ENCODE measurements around the gene NPM3.
A peak's percentile ranks its signal among the peaks of the same experiment; 100 is the strongest.

NPM3 gene

GRCh38 chr10:101830322-101831168 is 47.3 kb upstream of the NPM3 start:
- Histone ChIP-seq H3K23ac (ENCODE audit: low read depth, low read length, poor library complexity) (peak overlapping the region; percentile 96), H3K79me1 (ENCODE audit: low read depth, low read length) (no peaks in the 10 kb centered on the region), H3K4me3 (ENCODE audit: low read length in 2 of 2) (peak overlapping the region in 1 of 2 donors; percentile 83), H2AFZ (ENCODE audit: low read length) (peak overlapping the region; percentile 36), H3K9me3 (replicated peaks in 1 of 2; ENCODE audit: control insufficient read depth in 2 of 2, insufficient read depth in 1 of 2, low read depth in 1 of 2, low read length in 2 of 2) (no peaks in the 10 kb centered on the region), H3K36me3 (replicated peaks in 1 of 2; ENCODE audit: control insufficient read depth in 2 of 2, insufficient read depth in 2 of 2, low read length in 2 of 2) (peaks cover 9 to 15% of the 10 kb centered on the region in 2 donors), H3K4me2 (ENCODE audit: insufficient read depth, low read length, poor library complexity, severe bottlenecking) (peak overlapping the region; percentile 85), H4K8ac (ENCODE audit: low read depth, low read length) (peak overlapping the region; percentile 77), H3K9ac (ENCODE audit: low read depth, low read length, poor library complexity) (peak overlapping the region; percentile 95), H3K14ac (ENCODE audit: low read length) (peak overlapping the region; percentile 98), H3K4ac (ENCODE audit: low read length) (peak overlapping the region; percentile 32), H3K18ac (ENCODE audit: low read length) (peak overlapping the region; percentile 97), H2BK5ac (ENCODE audit: low read length) (no peak overlapping the region), H3K27ac (replicated peaks; ENCODE audit: low read length) (peak overlapping the region; percentile 66), H2BK120ac (ENCODE audit: low read depth, low read length) (peak overlapping the region; percentile 27), H3K4me1 (ENCODE audit: control insufficient read depth in 2 of 2, insufficient read depth in 1 of 2, low read depth in 1 of 2, low read length in 2 of 2) (peaks cover 11 to 18% of the 10 kb centered on the region in 2 donors), H3K27me3 (ENCODE audit: control insufficient read depth in 3 of 3, insufficient read depth in 3 of 3, low read depth in 1 of 3, low read length in 3 of 3) (no peaks in the 10 kb centered on the region), H2AK5ac (ENCODE audit: low read depth, low read length) (peak overlapping the region; percentile 9), H2BK15ac (ENCODE audit: low read length) (peak overlapping the region; percentile 40), H2BK12ac (ENCODE audit: low read length) (peak overlapping the region; percentile 98), H4K91ac (ENCODE audit: low read depth, low read length, poor library complexity) (peak overlapping the region; percentile 41)
- WGBS, 2 donors (ENCODE audit: extremely low coverage in 2 of 2, insufficient read length in 2 of 2, insufficient replicate concordance in 1 of 2): no CpG with 5 or more reads among the region's 56 CpGs
- peak; percentile 86 for DNase-seq (ENCODE audit: low spot score)

GRCh38 chr10:101829561-101830315 is 46.5 kb upstream of the NPM3 start:
- Histone ChIP-seq H4K8ac (ENCODE audit: low read depth, low read length) (no peak overlapping the region), H2BK15ac (ENCODE audit: low read length) (no peak overlapping the region), H2AK5ac (ENCODE audit: low read depth, low read length) (no peak overlapping the region), H2BK5ac (ENCODE audit: low read length) (no peak overlapping the region), H3K4ac (ENCODE audit: low read length) (no peak overlapping the region), H3K27me3 (ENCODE audit: control insufficient read depth in 3 of 3, insufficient read depth in 3 of 3, low read depth in 1 of 3, low read length in 3 of 3) (no peaks in the 10 kb centered on the region), H2AFZ (ENCODE audit: low read length) (no peak overlapping the region), H4K91ac (ENCODE audit: low read depth, low read length, poor library complexity) (no peak overlapping the region), H3K36me3 (replicated peaks in 1 of 2; ENCODE audit: control insufficient read depth in 2 of 2, insufficient read depth in 2 of 2, low read length in 2 of 2) (peaks cover 8 to 18% of the 10 kb centered on the region in 2 donors), H3K4me1 (ENCODE audit: control insufficient read depth in 2 of 2, insufficient read depth in 1 of 2, low read depth in 1 of 2, low read length in 2 of 2) (peaks cover 10 to 15% of the 10 kb centered on the region in 2 donors), H3K27ac (replicated peaks; ENCODE audit: low read length) (peak overlapping the region; percentile 39), H3K4me2 (ENCODE audit: insufficient read depth, low read length, poor library complexity, severe bottlenecking) (peak overlapping the region; percentile 85), H2BK12ac (ENCODE audit: low read length) (no peak overlapping the region), H3K4me3 (ENCODE audit: low read length in 2 of 2) (peak overlapping the region in 1 of 2 donors; percentile 83), H3K79me1 (ENCODE audit: low read depth, low read length) (no peaks in the 10 kb centered on the region), H3K18ac (ENCODE audit: low read length) (peak overlapping the region; percentile 97), H3K23ac (ENCODE audit: low read depth, low read length, poor library complexity) (peak overlapping the region; percentile 96), H3K9me3 (replicated peaks in 1 of 2; ENCODE audit: control insufficient read depth in 2 of 2, insufficient read depth in 1 of 2, low read depth in 1 of 2, low read length in 2 of 2) (no peaks in the 10 kb centered on the region), H3K14ac (ENCODE audit: low read length) (no peak overlapping the region), H3K9ac (ENCODE audit: low read depth, low read length, poor library complexity) (peak overlapping the region; percentile 95), H2BK120ac (ENCODE audit: low read depth, low read length) (peak overlapping the region; percentile 27)
- DNase-seq (ENCODE audit: low spot score): peak; percentile 70
- no CpG with 5 or more reads among the region's 31 CpGs for WGBS, 2 donors (ENCODE audit: extremely low coverage in 2 of 2, insufficient read length in 2 of 2, insufficient replicate concordance in 1 of 2)

GRCh38 chr10:101828766-101829551 is 45.7 kb upstream of the NPM3 start:
- Histone ChIP-seq H3K79me1 (ENCODE audit: low read depth, low read length) (no peaks in the 10 kb centered on the region), H2AFZ (ENCODE audit: low read length) (no peak overlapping the region), H2AK5ac (ENCODE audit: low read depth, low read length) (no peak overlapping the region), H2BK120ac (ENCODE audit: low read depth, low read length) (no peak overlapping the region), H3K9me3 (replicated peaks in 1 of 2; ENCODE audit: control insufficient read depth in 2 of 2, insufficient read depth in 1 of 2, low read depth in 1 of 2, low read length in 2 of 2) (no peaks in the 10 kb centered on the region), H3K36me3 (replicated peaks in 1 of 2; ENCODE audit: control insufficient read depth in 2 of 2, insufficient read depth in 2 of 2, low read length in 2 of 2) (peaks cover 8 to 23% of the 10 kb centered on the region in 2 donors), H3K4me3 (ENCODE audit: low read length in 2 of 2) (peak overlapping the region in 1 of 2 donors; percentile 12), H3K27ac (replicated peaks; ENCODE audit: low read length) (no peak overlapping the region), H3K9ac (ENCODE audit: low read depth, low read length, poor library complexity) (peak overlapping the region; percentile 78), H4K8ac (ENCODE audit: low read depth, low read length) (no peak overlapping the region), H3K14ac (ENCODE audit: low read length) (peak overlapping the region; percentile 22), H2BK5ac (ENCODE audit: low read length) (no peak overlapping the region), H3K27me3 (ENCODE audit: control insufficient read depth in 3 of 3, insufficient read depth in 3 of 3, low read depth in 1 of 3, low read length in 3 of 3) (no peaks in the 10 kb centered on the region), H3K4me2 (ENCODE audit: insufficient read depth, low read length, poor library complexity, severe bottlenecking) (peak overlapping the region; percentile 58), H4K91ac (ENCODE audit: low read depth, low read length, poor library complexity) (peak overlapping the region; percentile 46), H2BK15ac (ENCODE audit: low read length) (no peak overlapping the region), H3K4ac (ENCODE audit: low read length) (no peak overlapping the region), H3K18ac (ENCODE audit: low read length) (peak overlapping the region; percentile 50), H2BK12ac (ENCODE audit: low read length) (peak overlapping the region; percentile 80), H3K23ac (ENCODE audit: low read depth, low read length, poor library complexity) (no peak overlapping the region), H3K4me1 (ENCODE audit: control insufficient read depth in 2 of 2, insufficient read depth in 1 of 2, low read depth in 1 of 2, low read length in 2 of 2) (peaks cover 10 to 15% of the 10 kb centered on the region in 2 donors)
- no CpG with 5 or more reads among the region's 39 CpGs for WGBS, 2 donors (ENCODE audit: extremely low coverage in 2 of 2, insufficient read length in 2 of 2, insufficient replicate concordance in 1 of 2)
- no peak for DNase-seq (ENCODE audit: low spot score)
